H1 (cell line): ENCODE measurements around the gene NAALADL1. TPM values are rescaled to one million over a fixed set of nuclear protein-coding genes. Genes with fewer than 3 reads are reported as not detected.
A peak's percentile ranks its signal among the peaks of the same experiment; 100 is the strongest.

Experiments used
- CTCF ChIA-PET: fragments of 300-600 bp; sonication (Branson Sonifier 250); formaldehyde crosslinking; loops from one replicate; lab custom pipeline; 2021; ENCODE audit not compliant: partially characterized antibody; lab: Charles Lee
- POLR2A ChIA-PET: fragments of 300-600 bp; sonication (Branson Sonifier 250); formaldehyde crosslinking; loops from one replicate; lab custom pipeline; 2021; ENCODE audit warnings: inconsistent platforms; ENCODE audit not compliant: partially characterized antibody; lab: Charles Lee
- DNase-seq, 2 experiments: peaks; one replicate each; pipeline versions ENCODE4 v3.0.0 to v3.0.0-alpha.2; 2010 to 2022; ENCODE audit warnings: low spot score in 2 of 2, low read depth in 1 of 2, mixed read lengths in 1 of 2
- FAIRE-seq: peaks from 2 replicates; lab custom pipeline; 2011; peaks lifted over from hg19 to GRCh38; lab: Jason Lieb, UNC
- H2AFZ ChIP-seq: 2 replicates; pipeline ENCODE4 v1.8.1; 2012; ENCODE audit warnings: low read length, inconsistent platforms
- H2AK5ac ChIP-seq: 2 replicates; pipeline ENCODE4 v1.6.1; 2013; ENCODE audit warnings: low read depth, low read length
- H2BK120ac ChIP-seq: replicated peaks from 2 replicates; pipeline ENCODE3; 2013; ENCODE audit warnings: low read depth, low read length, inconsistent platforms
- H2BK12ac ChIP-seq: 2 replicates; pipeline ENCODE4 v1.6.1; 2013; ENCODE audit warnings: low read depth, low read length
- H2BK15ac ChIP-seq: 2 replicates; pipeline ENCODE4 v1.6.1; 2013; ENCODE audit warnings: low read length
- H2BK20ac ChIP-seq: 2 replicates; pipeline ENCODE4 v1.6.1; 2013; ENCODE audit warnings: low read length
- H2BK5ac ChIP-seq: 2 replicates; pipeline ENCODE4 v1.6.1; 2013; ENCODE audit warnings: low read depth, low read length
- H3K14ac ChIP-seq: 2 replicates; pipeline ENCODE4 v1.6.1; 2013; ENCODE audit warnings: inconsistent platforms; ENCODE audit not compliant: insufficient read length
- H3K18ac ChIP-seq: 2 replicates; pipeline ENCODE4 v1.6.1; 2013; ENCODE audit warnings: low read length; ENCODE audit errors: extremely low read depth
- H3K23ac ChIP-seq: 2 replicates; pipeline ENCODE4 v1.6.1; 2013; ENCODE audit warnings: inconsistent platforms; ENCODE audit not compliant: insufficient read length
- H3K23me2 ChIP-seq: 2 replicates; pipeline ENCODE4 v1.6.1; 2013; ENCODE audit warnings: low read depth, low read length
- H3K27ac ChIP-seq: 2 replicates; pipeline ENCODE4 v1.6.1; 2011; ENCODE audit warnings: low read depth, low read length, inconsistent platforms
- H3K27me3 ChIP-seq, 4 experiments: replicated peaks in 1 of 4; 1 replicate in 1 of 4; 2 replicates in 3 of 4; pipeline versions ENCODE4 v1.6.1 to v1.8.1; 2011 to 2013; ENCODE audit warnings: low read length in 3 of 4, mild to moderate bottlenecking in 3 of 4, inconsistent platforms in 2 of 4, mixed read lengths in 2 of 4, moderate library complexity in 1 of 4; ENCODE audit not compliant: control insufficient read depth in 3 of 4, insufficient read depth in 3 of 4; ENCODE audit errors: extremely low read depth in 1 of 4
- H3K36me3 ChIP-seq, 4 experiments: 2 replicates each; pipeline versions ENCODE4 v1.6.1 to v1.8.1; 2011 to 2013; ENCODE audit warnings: mild to moderate bottlenecking in 4 of 4, low read length in 3 of 4, moderate library complexity in 2 of 4, control low read depth in 1 of 4, inconsistent platforms in 1 of 4; ENCODE audit not compliant: insufficient read depth in 4 of 4, control insufficient read depth in 2 of 4
- H3K4ac ChIP-seq: replicated peaks from 2 replicates; pipeline ENCODE3; 2013; ENCODE audit warnings: low read length, low read depth, mixed read lengths, inconsistent platforms; ENCODE audit not compliant: insufficient read length
- H3K4me1 ChIP-seq, 4 experiments: replicated peaks in 1 of 4; 1 replicate in 1 of 4; 2 replicates in 3 of 4; pipeline versions ENCODE4 v1.6.1 to v1.8.1; 2011 to 2013; ENCODE audit warnings: low read length in 3 of 4, inconsistent platforms in 2 of 4, mixed read lengths in 1 of 4; ENCODE audit not compliant: insufficient read depth in 4 of 4, control insufficient read depth in 3 of 4
- H3K4me2 ChIP-seq, 2 experiments: 2 replicates each; pipeline versions ENCODE4 v1.6.1 to v1.8.1; 2011 to 2013; ENCODE audit warnings: low read depth in 2 of 2, low read length in 2 of 2, control low read depth in 1 of 2, inconsistent platforms in 1 of 2, mild to moderate bottlenecking in 1 of 2; ENCODE audit not compliant: insufficient read depth in 1 of 2
- H3K4me3 ChIP-seq, 4 experiments: fragments of 200-600, 300-600 bp in 1 of 4; sonication (generic), shearing (Covaris generic), sonication (Bioruptor Twin) in 1 of 4; 2 replicates each; pipeline versions ENCODE4 v1.5.1 to v1.8.1; 2011 to 2016; ENCODE audit warnings: low read length in 4 of 4, low read depth in 3 of 4, control low read depth in 2 of 4, inconsistent platforms in 2 of 4, mild to moderate bottlenecking in 2 of 4, mixed read lengths in 1 of 4, moderate library complexity in 1 of 4; ENCODE audit not compliant: insufficient read depth in 2 of 4; ENCODE audit errors: extremely low read depth in 1 of 4
- H3K56ac ChIP-seq: replicated peaks from 2 replicates; pipeline ENCODE3; 2013; ENCODE audit warnings: low read depth, mild to moderate bottlenecking, mixed read lengths, low read length, inconsistent platforms; ENCODE audit not compliant: insufficient read length
- H3K79me1 ChIP-seq: 2 replicates; pipeline ENCODE4 v1.6.1; 2013; ENCODE audit warnings: low read depth, low read length, control low read depth
- H3K79me2 ChIP-seq, 2 experiments: 2 replicates each; pipeline versions ENCODE4 v1.6.1 to v1.8.1; 2012 to 2013; ENCODE audit warnings: low read length in 2 of 2, mild to moderate bottlenecking in 2 of 2, inconsistent platforms in 1 of 2; ENCODE audit not compliant: insufficient read depth in 2 of 2, control insufficient read depth in 1 of 2
- H3K9ac ChIP-seq, 4 experiments: replicated peaks in 1 of 4; 1 replicate in 1 of 4; 2 replicates in 3 of 4; pipeline versions ENCODE4 v1.6.1 to v1.8.1; 2011 to 2013; ENCODE audit warnings: low read depth in 3 of 4, low read length in 3 of 4, control low read depth in 2 of 4, mild to moderate bottlenecking in 2 of 4, moderate library complexity in 2 of 4, inconsistent platforms in 1 of 4; ENCODE audit errors: extremely low read depth in 1 of 4
- H3K9me3 ChIP-seq, 2 experiments: 2 replicates each; pipeline versions ENCODE4 v1.6.1 to v1.8.1; 2012 to 2013; ENCODE audit warnings: mild to moderate bottlenecking in 2 of 2, moderate library complexity in 2 of 2, control low read depth in 1 of 2, inconsistent platforms in 1 of 2, low read depth in 1 of 2, low read length in 1 of 2, mixed read lengths in 1 of 2; ENCODE audit not compliant: insufficient read depth in 2 of 2
- H4K20me1 ChIP-seq, 2 experiments: replicated peaks in 1 of 2; 2 replicates each; pipeline versions ENCODE3 to v1.8.1; 2011 to 2013; ENCODE audit warnings: inconsistent platforms in 2 of 2, low read length in 2 of 2, mild to moderate bottlenecking in 1 of 2; ENCODE audit not compliant: insufficient read depth in 2 of 2, control insufficient read depth in 1 of 2
- H4K5ac ChIP-seq: 2 replicates; pipeline ENCODE4 v1.6.1; 2013; ENCODE audit warnings: low read length, low read depth, mixed read lengths, inconsistent platforms; ENCODE audit not compliant: insufficient read length
- H4K8ac ChIP-seq: 2 replicates; pipeline ENCODE4 v1.8.0; 2013; ENCODE audit warnings: mild to moderate bottlenecking, moderate library complexity, low read length, inconsistent platforms; ENCODE audit not compliant: insufficient read depth; ENCODE audit errors: extremely low read depth
- H4K91ac ChIP-seq: replicated peaks from 2 replicates; pipeline ENCODE3; 2013; ENCODE audit warnings: low read length, mixed read lengths, inconsistent platforms; ENCODE audit not compliant: insufficient read length
- ASH2L ChIP-seq: fragments of 200-600, 300-600 bp; sonication (generic); IDR thresholded peaks from one replicate; pipeline ENCODE4 v1.7.1; 2017; ENCODE audit warnings: low read length
- BCL11A ChIP-seq, 2 experiments: IDR thresholded peaks; one replicate each; pipeline ENCODE4 v1.6.1; 2011; ENCODE audit warnings: low read depth in 2 of 2, low read length in 2 of 2, mild to moderate bottlenecking in 2 of 2
- CEBPB ChIP-seq: IDR thresholded peaks from 2 replicates; pipeline ENCODE4 v1.6.1; 2012; ENCODE audit warnings: low read depth, low read length
- CREB1 ChIP-seq: IDR thresholded peaks from 2 replicates; pipeline ENCODE4 v1.6.1; 2012; ENCODE audit warnings: inconsistent platforms
- KDM4A ChIP-seq: IDR thresholded peaks from one replicate; pipeline ENCODE4 v1.7.1; 2012; ENCODE audit warnings: low read depth, mild to moderate bottlenecking, moderate library complexity, low read length, inconsistent platforms; ENCODE audit not compliant: severe bottlenecking
- NANOG ChIP-seq: IDR thresholded peaks from 2 replicates; pipeline ENCODE4 v1.6.1; 2011; ENCODE audit warnings: low read length, low read depth, mild to moderate bottlenecking, inconsistent platforms; ENCODE audit not compliant: insufficient read depth, poor library complexity, severe bottlenecking
- POLR2AphosphoS5 ChIP-seq: IDR thresholded peaks from 2 replicates; pipeline ENCODE4 v1.6.1; 2011; ENCODE audit warnings: low read depth, low read length
- RBBP5 ChIP-seq: IDR thresholded peaks from 2 replicates; pipeline ENCODE4 v1.7.1; 2012; ENCODE audit warnings: low read depth, mild to moderate bottlenecking, inconsistent platforms, low read length, moderate library complexity, borderline replicate concordance
- TAF7 ChIP-seq: optimal IDR thresholded peaks from 2 replicates; pipeline ENCODE3; 2011; ENCODE audit warnings: low read depth, mild to moderate bottlenecking, inconsistent platforms, low read length, moderate library complexity, borderline replicate concordance
- ZNF274 ChIP-seq: IDR thresholded peaks from 2 replicates; pipeline ENCODE4 v1.7.0; 2012; ENCODE audit warnings: low read length, borderline replicate concordance; ENCODE audit errors: extremely low read depth
- WGBS, 2 experiments: shearing (Covaris generic) in 1 of 2; methylation state at CpG; one replicate each; pipeline versions ENCODE4 v1.1.6 to v1.1.7; 2013 to 2015; ENCODE audit warnings: low lambda C conversion rate in 2 of 2, mixed read lengths in 2 of 2, inconsistent platforms in 1 of 2, low coverage in 1 of 2, missing lambda C conversion rate in 1 of 2; ENCODE audit not compliant: insufficient replicate concordance in 2 of 2, insufficient coverage in 1 of 2, insufficient read length in 1 of 2; ENCODE audit errors: extremely low coverage in 1 of 2, missing lambda C conversion rate in 1 of 2; 5-methylcytosine and 5-hydroxymethylcytosine counted together
- polyA plus RNA-seq, 7 experiments: library from polyadenylated mRNA; depleted of rRNA in 3 of 7; stranded (reverse) in 5 of 7; unstranded in 2 of 7; fragments of >200 nt in 5 of 7; fragments of 200-250 nt in 2 of 7; gene quantifications; 1 replicate in 5 of 7; 2 replicates in 1 of 7; 4 replicates in 1 of 7; pipeline versions ENCODE4 v1.2.1 to v1.2.3, GENCODE V29; 2011 to 2013; ENCODE audit warnings: missing spikeins in 2 of 7, mixed read lengths in 2 of 7
- total RNA-seq: library from RNA; stranded (reverse); fragmentation: NEBNext Ultra II Directional; extraction: Animal tissue kit (Norgen Biotek cat#: 25700); gene quantifications from 2 replicates; pipeline ENCODE4 v1.2.1, GENCODE V29; 2021
- TF ChIP-seq, protein P1 (sequence below), 3 experiments: IDR thresholded peaks; 1 replicate in 2 of 3; 2 replicates in 1 of 3; pipeline versions ENCODE4 v1.5.1 to v1.6.1; 2011; ENCODE audit warnings: low read length in 3 of 3, mild to moderate bottlenecking in 3 of 3, inconsistent platforms in 2 of 3, low read depth in 1 of 3, moderate library complexity in 1 of 3; ENCODE audit not compliant: insufficient read depth in 1 of 3; ENCODE audit errors: control extremely low read depth in 1 of 3

NAALADL1 gene
- total and polyA plus RNA-seq, 2 of the 8 experiments (the other 6 are each of a cell fraction or from before 2014, with no cell fraction given), result 7.5 to 9.9 TPM

DNA sequence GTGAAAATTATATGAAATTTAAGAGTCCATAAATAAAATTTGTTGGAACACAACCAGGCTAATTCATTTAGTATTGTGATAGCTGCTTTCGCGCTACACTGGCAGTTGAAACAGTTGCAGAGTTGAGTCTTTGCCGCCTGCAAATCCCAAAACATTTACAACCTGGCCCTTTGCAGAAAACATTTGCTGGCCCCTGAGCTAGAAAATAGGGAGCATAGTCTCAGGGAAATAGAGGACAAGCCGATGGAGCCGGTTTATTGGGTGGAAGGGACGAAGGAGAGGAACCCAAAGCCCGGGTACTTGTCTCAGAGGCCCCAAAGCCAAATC, 17.9 kb downstream of the NAALADL1 start:
- H2AFZ ChIP-seq, result 0 out of 2 replicates have a peak overlapping the region, but pooled peaks have one; percentile 71
- H3K79me2 ChIP-seq, result peaks cover 0 to 16% of the 10 kb centered on the region in 2 experiments; a peak in 2 of 4 replicates
- H3K27me3 ChIP-seq, result no peaks in the 10 kb centered on the region
- no peak overlapping the region for H3K56ac ChIP-seq
- H4K5ac ChIP-seq, result no peak overlapping the region
- peaks cover under 1 to 12% (median 6%) of the 10 kb centered on the region in 4 experiments; a peak in 5 of 8 replicates for H3K36me3 ChIP-seq
- H3K9me3 ChIP-seq, result no peaks in the 10 kb centered on the region
- H4K91ac ChIP-seq, result no peak overlapping the region
- H3K4me1 ChIP-seq, result no peaks in the 10 kb centered on the region; a peak in 2 of 7 replicates
- H3K4ac ChIP-seq, result no peak overlapping the region
- peak overlapping the region; percentile 85; the same call in 1 of the 2 replicates for H3K27ac ChIP-seq
- no peak overlapping the region for H2BK15ac ChIP-seq
- no peak overlapping the region for H2AK5ac ChIP-seq
- H3K79me1 ChIP-seq, result peaks cover 2% of the 10 kb centered on the region
- no peak overlapping the region for H2BK20ac ChIP-seq
- H2BK120ac ChIP-seq, result no peak overlapping the region
- WGBS, 2 experiments, result 27% methylated on average over 7 of the region's 7 CpGs; no CpG with 5 or more reads in 1 of the 2 experiments
- H2BK12ac ChIP-seq, result no peak overlapping the region
- H3K18ac ChIP-seq, result no peak overlapping the region
- DNase-seq, result no peak
- peak overlapping the region; percentile 63 to 90 for H3K4me2 ChIP-seq
- H3K23ac ChIP-seq, result no peak overlapping the region
- peaks cover 6 to 13% of the 10 kb centered on the region in 2 experiments for H4K20me1 ChIP-seq
- H3K4me3 ChIP-seq, result peak overlapping the region; percentile 48 to 93 (median 80)
- POLR2A ChIA-PET, result interaction anchor here (1.0 to 3.5 kb wide), 18 partner anchors 8 to 230 kb away, joined by 3 to 10 read pairs (median 4); partner anchors contain the start of genes ARL2, CDCA5, MEN1 and SNX15
- H3K9ac ChIP-seq, result peak overlapping the region in 2 of 4 experiments; percentile 40 to 49; a peak in 3 of 7 replicates
- FAIRE-seq, result no peak
- no peaks in the 10 kb centered on the region; the same call in 1 of the 2 replicates for H3K23me2 ChIP-seq
- H3K14ac ChIP-seq, result no peak overlapping the region
- CTCF ChIA-PET, result interaction anchor here (1.0 to 4.2 kb wide), 7 partner anchors 9 to 44 kb away, joined by 3 to 12 read pairs (median 3); partner anchors contain the start of genes ARL2 and CDCA5
- H2BK5ac ChIP-seq, result no peak overlapping the region; the same call in 1 of the 2 replicates
- H4K8ac ChIP-seq, result no peak overlapping the region
- TF ChIP-seq ZNF274 (no peak), RBBP5 (no peak), TAF7 (no peak), BCL11A (IDR thresholded peaks at IDR 0.05; ENCODE audit: low read depth in 2 of 2, low read length in 2 of 2) (no peak), CEBPB (no peak), POLR2AphosphoS5 (no peak), ASH2L (no peak), NANOG (no peak), CREB1 (no peak), KDM4A (no peak)
- TF ChIP-seq, protein P1, sequence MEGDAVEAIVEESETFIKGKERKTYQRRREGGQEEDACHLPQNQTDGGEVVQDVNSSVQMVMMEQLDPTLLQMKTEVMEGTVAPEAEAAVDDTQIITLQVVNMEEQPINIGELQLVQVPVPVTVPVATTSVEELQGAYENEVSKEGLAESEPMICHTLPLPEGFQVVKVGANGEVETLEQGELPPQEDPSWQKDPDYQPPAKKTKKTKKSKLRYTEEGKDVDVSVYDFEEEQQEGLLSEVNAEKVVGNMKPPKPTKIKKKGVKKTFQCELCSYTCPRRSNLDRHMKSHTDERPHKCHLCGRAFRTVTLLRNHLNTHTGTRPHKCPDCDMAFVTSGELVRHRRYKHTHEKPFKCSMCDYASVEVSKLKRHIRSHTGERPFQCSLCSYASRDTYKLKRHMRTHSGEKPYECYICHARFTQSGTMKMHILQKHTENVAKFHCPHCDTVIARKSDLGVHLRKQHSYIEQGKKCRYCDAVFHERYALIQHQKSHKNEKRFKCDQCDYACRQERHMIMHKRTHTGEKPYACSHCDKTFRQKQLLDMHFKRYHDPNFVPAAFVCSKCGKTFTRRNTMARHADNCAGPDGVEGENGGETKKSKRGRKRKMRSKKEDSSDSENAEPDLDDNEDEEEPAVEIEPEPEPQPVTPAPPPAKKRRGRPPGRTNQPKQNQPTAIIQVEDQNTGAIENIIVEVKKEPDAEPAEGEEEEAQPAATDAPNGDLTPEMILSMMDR (IDR thresholded peaks at IDR 0.05; ENCODE audit: control extremely low read depth in 1 of 3, insufficient read depth in 1 of 3, low read depth in 1 of 3, low read length in 3 of 3), result no peak
